Gastroesophageal sphincter (tissue), 3 donors: Measurements from ENCODE around the gene GSG1L.

Source experiments
- CTCF ChIP-seq, 4 experiments: fragments of 200-600 bp in 2 of 4; fragments of 450-650 bp in 2 of 4; sonication (generic) in 1 of 4; IDR thresholded peaks; one replicate each; pipeline ENCODE4 v1.5.1; 2017 to 2019; ENCODE audit warnings: antibody characterized with exemption in 4 of 4, mild to moderate bottlenecking in 2 of 4, moderate library complexity in 2 of 4
- POLR2A ChIP-seq, 2 donors: fragments of 450-650 bp; IDR thresholded peaks; one replicate each; pipeline ENCODE4 v1.6.1; 2017; ENCODE audit warnings: antibody characterized with exemption in 2 of 2, mild to moderate bottlenecking in 2 of 2, moderate library complexity in 1 of 2

- TF ChIP-seq CTCF (IDR thresholded peaks at IDR 0.05) (no peak), POLR2A (IDR thresholded peaks at IDR 0.05) (no peak)
Measured at GRCh38 chr16:27774779-27775178, 288.7 kb downstream of the GSG1L start.
